ENCODE data around the gene TTC12. TPM values are rescaled to one million over a fixed set of nuclear protein-coding genes. Genes with fewer than 3 reads are reported as not detected.

Gene TTC12
- total and polyA plus RNA-seq, 9 of the 15 experiments (the other 6 are each of a cell fraction or from before 2014, with no cell fraction given): 5.1 to 19.9 (median 13.4) TPM

GRCh38 chr11:113270080-113270479, 44.3 kb upstream of the TTC12 start:
- Histone ChIP-seq H4K20me1 (replicated peaks; ENCODE audit: control insufficient read depth, insufficient read depth, low read length) (no peaks in the 10 kb centered on the region; the same call in 1 of the 2 replicates), H3K9me1 (ENCODE audit: control insufficient read depth, insufficient read depth, low read length) (no peaks in the 10 kb centered on the region), H3K9ac (ENCODE audit: insufficient read depth in 1 of 2, low read depth in 2 of 2, low read length in 2 of 2) (no peak overlapping the region), H3K4me2 (ENCODE audit: insufficient read depth, low read length) (no peak overlapping the region), H3K79me2 (ENCODE audit: control insufficient read depth, insufficient read depth, low read length) (no peaks in the 10 kb centered on the region), H3K9me3 (replicated peaks; ENCODE audit: control insufficient read depth, insufficient read depth, low read depth, low read length) (no peaks in the 10 kb centered on the region), H3K4me1 (replicated peaks in 1 of 2; ENCODE audit: control insufficient read depth in 2 of 2, insufficient read depth in 2 of 2, low read length in 2 of 2) (no peaks in the 10 kb centered on the region), H3K4me3 (no peak overlapping the region), H3K27me3 (ENCODE audit: control insufficient read depth in 2 of 2, insufficient read depth in 2 of 2, low read length in 2 of 2) (peaks cover 20 to 57% of the 10 kb centered on the region in 2 experiments; a peak in 4 of 5 replicates), H2AFZ (ENCODE audit: low read depth, low read length) (no peak overlapping the region), H3K27ac (ENCODE audit: extremely low read depth, low read depth, low read length) (no peak overlapping the region), H3K36me3 (ENCODE audit: control insufficient read depth, insufficient read depth, low read length) (no peaks in the 10 kb centered on the region)
- under 1% methylated on average over 12 of the region's 13 CpGs for WGBS (ENCODE audit: insufficient coverage, low coverage, missing lambda C conversion rate)
- ATAC-seq (no peak), FAIRE-seq (no peak), DNase-seq (ENCODE audit: extremely low read depth in 1 of 4, low spot score in 3 of 4) (no peak)
- no TSS peak for BruUV-seq (replicated peaks)
- intact Hi-C loops (cut with micrococcal nuclease) (no loop called here), in situ Hi-C loops (cut with MboI) (no loop called here)
- POLR2A ChIA-PET: interaction anchor here (0.5 to 1.0 kb wide), 3 partner anchors 13 to 31 kb away, joined by 3 read pairs; no protein-coding TSS in a partner anchor
- CTCF ChIA-PET (ENCODE audit: low intra/inter-chr PET ratio): no interaction called here
- TF ChIP-seq WHSC1 (IDR thresholded peaks at IDR 0.05; ENCODE audit: low read length) (no peak), PCBP1 (IDR thresholded peaks at IDR 0.05; ENCODE audit: low read depth, low read length, poor library complexity, severe bottlenecking) (no peak), ZNF57 (CRISPR knock-in tag; IDR thresholded peaks at IDR 0.05) (no peak), IRF2 (CRISPR knock-in tag; IDR thresholded peaks at IDR 0.05) (no peak), TCF7L2 (IDR thresholded peaks at IDR 0.05; ENCODE audit: low read depth, low read length) (no peak), ZNF655 (CRISPR knock-in tag; IDR thresholded peaks at IDR 0.05) (no peak)
